HG02642 (cell line): ENCODE results near the gene BTBD9.
A peak's percentile ranks its signal among the peaks of the same experiment; 100 is the strongest.

ENCODE experiments used
- ATAC-seq: cut with Tn5 transposase; IDR thresholded peaks from one replicate; pipeline ENCODE4 v1.9.1; 2021; ENCODE audit warnings: mild to moderate bottlenecking; ENCODE audit not compliant: unreplicated experiment, poor library complexity

Gene BTBD9

DNA sequence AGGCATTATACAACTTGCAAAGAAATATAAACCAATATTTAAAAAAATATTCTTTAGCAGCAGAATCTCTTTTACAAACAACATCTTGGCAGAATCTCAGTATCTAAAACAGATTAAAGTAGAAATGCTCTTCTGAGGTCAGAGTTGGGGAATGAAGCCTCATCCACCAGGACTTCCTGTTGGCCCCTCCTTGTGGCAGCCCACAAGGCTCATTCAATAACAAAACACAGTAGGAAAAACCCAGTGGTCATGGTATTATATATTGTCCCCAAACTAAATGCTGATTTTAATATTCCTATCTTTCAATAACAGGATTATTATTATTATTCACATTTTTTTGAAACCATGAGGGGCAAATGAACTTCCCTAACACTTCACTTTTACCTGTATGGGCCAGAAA lies 368.6 kb downstream of the BTBD9 start:
- ATAC-seq, result no peak

DNA sequence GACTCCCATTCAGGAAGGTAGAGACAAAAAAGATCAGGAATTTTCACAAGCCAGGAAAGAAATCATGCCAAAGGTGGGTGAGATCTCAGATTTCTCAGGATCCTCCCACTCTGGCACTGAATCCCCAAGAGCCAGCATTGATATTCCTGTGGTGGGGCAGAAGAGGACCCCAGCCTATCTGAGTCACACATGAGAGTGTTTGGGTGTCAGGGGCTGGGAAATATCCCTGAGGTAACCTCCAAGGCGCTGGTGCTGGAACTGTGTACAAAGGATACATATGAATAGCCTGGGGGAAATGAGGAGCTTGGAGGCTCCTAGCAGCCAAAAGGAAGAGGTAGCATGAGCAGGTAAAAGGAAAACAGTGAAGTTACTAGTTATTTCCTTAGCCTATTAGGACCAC lies 369.4 kb downstream of the BTBD9 start:
- ATAC-seq, result no peak

DNA sequence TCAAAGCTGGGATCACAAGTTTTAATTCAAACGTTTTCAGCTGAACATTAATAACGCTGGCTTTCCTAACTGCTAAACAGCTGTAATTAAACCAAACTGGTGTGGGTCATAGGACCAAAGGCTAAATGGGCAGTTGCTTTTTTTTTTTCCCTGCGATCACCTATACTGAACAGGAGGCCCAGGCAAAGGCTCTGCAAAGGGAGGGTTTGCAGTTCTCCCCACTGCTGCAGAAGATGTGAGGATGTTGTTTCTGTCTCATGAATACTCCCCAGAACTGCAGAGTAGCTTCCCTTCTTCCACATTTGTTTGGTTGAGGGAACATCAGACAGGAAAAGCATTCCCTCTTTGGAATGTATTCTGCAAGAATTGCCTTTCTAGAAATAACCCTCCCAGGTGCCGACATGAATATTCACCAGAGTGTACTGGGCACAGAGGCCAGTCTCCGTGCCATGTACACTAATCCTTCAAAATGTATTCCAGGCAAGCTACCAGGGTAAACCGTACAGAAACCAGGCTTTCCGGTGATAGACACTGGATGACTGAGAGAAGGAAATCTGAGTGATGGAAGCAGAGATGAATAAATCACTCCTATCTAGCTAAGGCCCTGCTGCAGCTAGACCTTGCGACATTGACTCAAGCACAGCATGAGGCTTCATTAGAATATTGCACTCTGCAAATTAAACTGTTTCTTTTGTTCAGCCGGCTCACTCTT lies 370.1 kb downstream of the BTBD9 start:
- no peak for ATAC-seq

DNA sequence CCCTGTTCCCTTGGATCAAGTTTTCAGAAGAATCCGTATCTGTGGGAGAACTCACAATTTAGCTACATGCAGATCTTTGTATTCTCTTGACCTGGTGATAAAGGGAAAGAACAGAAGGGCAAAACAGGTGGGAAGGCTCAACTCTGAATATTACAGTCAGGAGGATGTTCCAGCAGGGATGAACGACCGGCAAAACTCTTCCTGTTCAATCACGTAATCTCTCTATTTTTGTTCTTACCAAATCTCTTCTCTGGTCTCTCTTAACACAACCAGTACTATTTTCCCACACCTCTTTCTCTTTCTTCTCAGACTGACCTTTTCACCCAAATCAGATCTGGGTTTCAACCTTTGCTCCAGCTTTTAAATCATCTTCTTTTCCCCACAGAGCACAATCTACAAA lies 371.4 kb downstream of the BTBD9 start:
- no peak for ATAC-seq

DNA sequence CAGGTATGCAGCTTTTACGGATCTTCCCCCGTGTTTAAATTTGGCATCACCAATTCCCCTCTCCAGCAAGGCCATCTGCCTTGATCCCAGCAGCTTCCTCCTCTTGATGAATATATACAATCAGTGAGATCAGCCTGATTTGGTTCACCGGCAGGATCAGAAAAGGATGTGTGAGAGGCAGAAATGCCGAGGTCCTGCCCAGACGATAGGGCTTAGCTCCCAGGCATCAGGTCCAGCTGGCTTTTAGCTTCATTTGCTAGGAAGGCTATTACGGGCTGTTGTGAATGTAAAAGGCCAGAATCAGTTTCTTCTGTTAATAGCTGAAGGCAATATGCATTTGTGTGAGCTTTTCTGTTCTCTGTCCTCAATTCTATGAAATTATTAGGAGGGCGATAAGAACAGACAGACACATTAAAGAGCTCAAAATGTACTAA lies 372.8 kb downstream of the BTBD9 start:
- ATAC-seq, result no peak

DNA sequence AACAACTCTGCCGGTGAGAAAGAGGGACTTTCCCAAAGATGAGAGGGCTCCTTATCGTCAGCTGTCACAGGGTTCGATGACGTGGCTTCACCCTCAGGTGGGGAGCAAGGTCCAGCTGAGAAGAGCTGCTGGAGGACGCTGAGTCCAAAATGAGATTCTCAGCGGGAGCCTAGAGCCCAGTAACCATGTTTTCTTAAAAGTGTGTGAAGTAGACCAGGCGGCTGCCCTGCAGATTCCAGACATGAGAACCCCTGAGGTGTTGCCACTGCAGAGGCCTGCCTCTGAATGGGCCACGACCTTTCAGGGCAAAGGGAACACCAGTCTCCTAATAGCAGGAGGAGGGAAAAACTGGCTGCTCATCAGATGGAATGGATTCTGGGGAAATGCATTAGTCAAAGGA lies 375.1 kb downstream of the BTBD9 start:
- no peak for ATAC-seq

DNA sequence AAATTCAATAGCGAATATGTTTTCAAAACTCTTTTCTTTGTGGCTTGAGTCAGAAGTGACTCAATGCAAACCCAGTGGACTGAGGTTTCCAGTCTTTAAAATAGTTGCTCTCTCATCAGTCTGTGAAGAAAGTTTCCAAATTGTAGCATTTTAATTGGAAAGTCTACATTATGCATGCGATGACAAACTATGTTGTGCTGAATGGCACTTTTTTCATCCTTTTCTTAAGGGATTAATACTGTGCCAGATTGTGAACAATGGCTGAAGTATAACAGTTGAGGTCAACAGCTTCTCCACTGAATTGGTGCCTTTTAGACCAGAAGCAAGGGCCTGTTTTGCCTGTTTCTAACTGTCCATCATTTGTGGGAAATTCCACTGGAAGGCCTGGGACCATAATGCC lies 377.1 kb downstream of the BTBD9 start:
- no peak for ATAC-seq

DNA sequence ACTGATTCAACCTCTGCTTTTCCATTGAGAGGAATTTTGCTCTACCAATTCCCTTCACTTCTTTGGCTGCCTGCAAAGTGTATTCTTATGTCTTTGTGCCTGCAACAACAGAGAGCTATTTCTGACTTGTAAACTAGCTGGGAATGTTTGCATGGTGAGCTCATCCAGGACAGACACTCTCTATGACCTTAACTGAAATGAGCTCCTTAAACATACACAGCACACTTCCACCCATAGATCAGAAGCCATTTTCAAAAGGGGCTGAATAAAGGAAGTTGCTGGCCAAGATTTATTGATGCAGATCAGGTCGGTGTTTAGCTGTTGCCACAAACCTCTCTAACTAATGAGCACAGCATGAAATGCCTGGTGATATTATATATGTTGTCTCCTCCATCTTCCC lies 377.7 kb downstream of the BTBD9 start:
- ATAC-seq, result no peak

DNA sequence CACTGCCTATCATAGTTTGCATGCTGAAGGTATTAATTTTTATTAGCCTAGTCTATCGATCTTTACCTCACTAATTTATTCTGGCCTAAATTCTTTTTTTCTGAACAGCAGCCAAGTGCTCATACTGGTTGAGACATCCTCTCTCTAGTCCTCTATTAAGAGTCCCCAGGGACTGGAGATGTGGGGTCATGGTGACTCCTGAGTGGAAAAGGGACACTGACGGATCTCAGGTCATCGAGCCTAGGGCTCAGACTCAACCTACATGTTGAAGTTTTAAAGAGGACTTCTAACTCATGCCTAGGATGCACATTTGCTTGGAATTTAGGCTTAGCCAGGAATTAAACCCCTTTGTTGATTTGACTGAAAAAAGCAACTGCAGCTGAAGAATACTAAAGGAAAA lies 378.1 kb downstream of the BTBD9 start:
- ATAC-seq, result no peak

DNA sequence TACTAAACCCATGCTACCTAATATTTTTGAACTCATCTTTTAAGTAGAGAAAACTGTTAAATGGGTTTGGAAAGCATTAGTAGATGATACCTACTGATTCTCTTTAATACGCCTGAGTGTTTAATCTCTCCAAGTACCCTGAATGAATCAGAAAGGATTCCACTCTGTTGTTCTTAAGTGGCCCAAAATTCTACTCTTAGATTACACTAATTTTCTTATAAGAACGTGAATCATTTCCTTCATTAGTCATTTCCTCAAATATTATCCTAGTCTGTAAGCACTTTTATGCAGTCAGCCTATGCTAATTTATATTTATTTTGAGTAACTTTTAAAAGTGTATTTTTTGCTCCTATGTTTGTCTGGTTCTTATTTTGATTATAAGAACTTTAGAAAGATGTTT lies 380.0 kb downstream of the BTBD9 start:
- no peak for ATAC-seq

DNA sequence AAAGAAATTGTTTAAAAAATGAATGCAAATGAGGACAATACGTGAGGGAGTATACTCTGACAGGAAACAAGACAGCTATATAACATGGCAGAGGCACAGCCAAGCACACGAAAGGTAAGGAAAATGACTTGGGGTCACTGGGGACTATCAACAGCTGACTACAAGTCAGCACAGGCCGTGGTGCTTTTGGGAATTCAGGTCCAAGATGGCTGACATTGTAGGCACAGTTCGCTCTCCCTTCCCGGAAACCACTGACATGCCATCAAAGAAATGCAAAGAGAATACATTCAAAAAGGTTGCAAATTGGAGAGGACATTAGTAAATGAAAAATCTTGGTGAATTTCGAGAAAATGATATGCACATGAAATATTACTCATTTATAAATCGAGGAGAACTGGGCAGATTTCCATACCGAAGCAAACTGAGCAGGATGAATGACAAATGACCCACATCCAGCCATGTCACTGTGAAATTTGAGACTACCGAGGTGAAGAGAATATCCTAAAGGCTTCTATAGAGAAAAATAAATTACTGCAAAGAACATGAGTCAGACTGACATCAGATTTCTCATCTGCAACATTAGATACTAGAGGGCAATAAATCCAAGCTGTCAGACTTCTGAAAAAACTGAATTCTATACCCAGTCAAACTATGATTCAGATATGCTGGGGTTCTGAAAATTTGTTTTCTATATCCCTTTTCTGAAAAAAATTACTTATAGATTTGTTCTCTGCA lies 391.1 kb downstream of the BTBD9 start:
- ATAC-seq, result no peak

DNA sequence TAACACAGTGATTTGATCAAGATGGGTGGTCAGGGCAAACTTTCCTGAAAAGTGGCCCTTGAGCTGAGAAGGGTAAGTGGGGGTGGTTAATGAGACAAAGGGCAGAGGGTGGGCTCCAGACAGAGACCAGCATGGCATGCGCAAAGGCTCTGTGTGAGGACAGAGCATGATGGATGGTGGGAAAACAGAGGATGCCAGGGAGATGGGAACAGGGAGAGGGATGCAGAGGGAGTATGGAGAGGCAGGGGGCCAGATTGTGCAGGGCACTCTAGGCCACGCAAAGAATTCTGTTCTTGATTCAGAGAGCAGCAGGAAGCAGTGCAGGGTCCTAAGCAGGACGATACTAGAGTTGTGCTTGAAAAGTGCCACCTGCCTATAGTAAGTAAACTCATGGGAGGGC lies 394.4 kb downstream of the BTBD9 start:
- ATAC-seq, result no peak

DNA sequence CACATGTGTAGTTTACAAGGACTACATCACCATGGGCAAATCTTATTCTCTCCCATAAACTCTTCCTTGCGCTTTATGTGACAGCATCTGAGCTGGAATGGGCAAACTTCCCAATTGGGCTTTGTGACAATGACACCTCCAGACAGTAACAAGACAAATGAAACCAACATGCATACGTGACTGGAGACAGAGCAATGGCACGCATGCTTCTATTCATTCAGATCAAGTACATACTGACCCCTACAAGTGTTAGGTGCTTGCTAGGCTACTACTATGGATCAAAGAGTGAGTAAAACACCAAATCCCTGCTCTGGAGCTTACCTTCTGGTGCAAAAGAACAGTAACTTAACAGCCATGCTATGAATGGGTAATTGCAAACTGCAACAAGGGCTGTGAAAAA lies 394.9 kb downstream of the BTBD9 start:
- ATAC-seq, result no peak

DNA sequence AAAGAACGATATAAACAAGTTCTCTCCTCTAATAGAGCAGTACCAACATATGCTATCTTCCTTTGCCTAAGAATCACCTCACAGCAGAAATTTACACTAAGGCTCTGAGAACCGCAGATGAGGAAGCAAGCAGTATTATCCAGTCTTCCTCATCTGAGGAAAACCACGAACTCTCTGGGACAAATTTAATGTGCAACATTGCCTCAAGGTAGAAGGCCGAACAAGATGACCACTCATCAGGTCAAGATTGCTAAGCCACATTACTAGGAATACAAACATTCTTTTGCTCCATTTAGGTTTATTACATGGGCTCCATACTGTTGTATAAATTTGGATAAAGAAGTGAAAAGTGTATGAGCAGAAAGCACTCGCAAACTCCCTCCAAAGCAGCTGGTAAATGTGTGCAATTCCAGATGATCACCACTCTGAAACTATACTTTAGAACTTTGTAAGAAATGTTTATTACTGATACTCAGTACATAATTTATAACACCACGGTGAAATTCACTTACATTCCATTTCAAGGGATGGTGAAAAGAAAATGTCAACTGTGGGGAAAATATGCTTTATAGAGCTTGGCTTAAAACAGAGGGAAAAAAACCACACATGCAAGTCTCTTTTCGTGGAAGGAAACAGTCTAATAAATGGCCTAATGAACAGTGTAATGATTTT lies 398.4 kb downstream of the BTBD9 start:
- no peak for ATAC-seq

DNA sequence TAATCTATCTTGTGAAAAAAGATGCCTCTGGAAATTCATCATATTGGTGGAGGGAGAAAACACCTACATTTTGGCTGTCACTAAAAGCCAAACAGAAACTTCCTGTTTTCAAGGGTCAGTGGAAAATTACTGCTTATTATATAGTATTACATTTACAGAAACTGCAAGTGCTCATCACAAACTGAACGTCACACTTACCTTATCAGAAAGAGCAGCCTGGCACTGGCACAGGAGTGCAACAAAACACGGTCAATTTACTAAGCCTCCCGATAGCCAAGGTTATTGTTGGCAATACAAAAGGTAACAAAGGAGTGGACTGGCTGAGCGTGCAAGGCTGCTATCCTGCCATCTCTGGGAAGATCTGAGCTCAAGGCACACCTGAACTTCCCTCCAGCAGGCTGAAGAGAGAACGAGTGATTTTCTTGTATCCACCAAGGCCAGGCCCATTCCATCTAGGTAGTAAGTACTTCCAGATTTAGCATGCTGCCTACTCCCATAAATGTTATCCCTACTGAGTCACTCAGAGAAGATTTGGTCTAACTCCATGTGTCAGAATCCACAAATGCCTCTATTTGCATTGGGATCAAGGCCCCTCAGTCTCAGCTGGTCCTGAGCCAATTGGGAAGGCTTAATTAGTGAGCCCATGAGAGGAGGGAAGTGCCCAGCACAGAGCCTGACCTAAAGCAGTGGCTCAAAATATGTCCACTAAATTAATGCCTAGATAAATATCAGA lies 399.8 kb downstream of the BTBD9 start:
- no peak for ATAC-seq

DNA sequence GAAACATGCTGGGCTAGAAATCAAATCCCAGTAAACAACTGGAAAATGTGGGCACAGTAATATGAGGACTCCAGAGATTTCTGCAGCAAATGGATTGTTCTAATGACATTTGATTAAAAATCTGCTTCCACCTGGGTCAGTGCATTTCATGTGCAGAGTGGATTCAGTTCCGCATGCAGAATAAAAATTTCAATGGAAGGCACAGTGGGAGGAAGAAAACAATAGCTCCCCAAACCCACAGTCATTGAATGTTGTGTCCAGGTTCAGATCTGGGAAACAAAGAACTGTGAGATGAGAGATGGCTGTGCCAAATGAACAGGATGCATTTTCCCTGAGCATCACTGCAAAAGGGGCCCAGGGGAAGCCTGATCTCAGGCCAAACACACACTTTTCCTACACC lies 403.1 kb downstream of the BTBD9 start:
- no peak for ATAC-seq

DNA sequence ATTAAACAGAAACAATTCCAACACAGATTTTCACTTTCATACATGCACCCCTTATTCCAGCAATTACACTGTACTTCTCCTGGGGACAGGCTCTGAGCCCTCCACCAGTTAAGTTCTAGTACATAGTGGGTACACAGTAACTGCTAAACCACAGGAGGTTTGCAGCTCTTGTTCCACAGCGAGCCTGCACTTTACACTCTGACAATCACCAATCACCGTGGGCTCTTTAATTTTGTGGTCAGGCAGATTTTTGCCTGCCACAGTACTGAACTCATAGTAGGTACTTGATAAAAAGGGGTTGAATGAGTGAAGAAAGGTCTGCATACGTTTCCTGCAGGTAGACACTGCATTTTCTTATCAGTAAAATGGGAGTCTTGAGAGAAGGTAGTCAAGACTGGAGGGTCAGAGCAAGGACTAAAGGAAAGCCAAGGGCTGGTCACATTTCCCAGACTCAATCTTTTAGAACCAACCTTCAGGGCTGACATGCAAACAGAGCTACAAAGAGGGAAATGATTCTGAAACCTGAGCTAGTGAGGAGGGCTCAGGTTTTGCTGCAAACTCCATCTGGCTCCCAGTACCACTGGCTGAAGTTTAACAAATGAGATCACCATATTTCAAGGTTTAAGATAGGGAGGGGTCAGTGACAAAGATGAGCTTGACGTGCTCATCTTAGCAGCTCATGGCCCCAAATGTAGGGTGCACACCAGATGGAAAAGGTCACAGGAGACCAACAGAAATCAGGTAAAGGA lies 404.6 kb downstream of the BTBD9 start:
- peak; percentile 78 for ATAC-seq

DNA sequence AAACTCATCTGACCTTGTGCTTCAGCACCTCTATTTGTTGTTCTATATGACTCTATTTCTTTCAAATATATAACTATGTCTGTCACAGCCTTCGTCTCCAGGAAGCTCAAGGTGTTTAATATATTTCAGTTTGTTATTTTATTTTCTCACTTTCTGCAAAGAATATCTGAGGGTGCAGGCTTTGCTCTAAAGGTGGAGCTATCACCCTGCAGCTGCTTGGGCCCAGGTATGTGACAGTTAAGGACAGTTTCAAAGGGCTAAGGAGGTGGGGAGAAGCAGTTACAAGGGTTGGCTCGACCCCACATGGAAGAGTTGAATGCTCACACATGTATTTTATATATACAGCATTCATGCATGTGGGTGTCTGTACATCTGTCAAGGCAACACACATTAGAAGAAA lies 405.6 kb downstream of the BTBD9 start:
- no peak for ATAC-seq

DNA sequence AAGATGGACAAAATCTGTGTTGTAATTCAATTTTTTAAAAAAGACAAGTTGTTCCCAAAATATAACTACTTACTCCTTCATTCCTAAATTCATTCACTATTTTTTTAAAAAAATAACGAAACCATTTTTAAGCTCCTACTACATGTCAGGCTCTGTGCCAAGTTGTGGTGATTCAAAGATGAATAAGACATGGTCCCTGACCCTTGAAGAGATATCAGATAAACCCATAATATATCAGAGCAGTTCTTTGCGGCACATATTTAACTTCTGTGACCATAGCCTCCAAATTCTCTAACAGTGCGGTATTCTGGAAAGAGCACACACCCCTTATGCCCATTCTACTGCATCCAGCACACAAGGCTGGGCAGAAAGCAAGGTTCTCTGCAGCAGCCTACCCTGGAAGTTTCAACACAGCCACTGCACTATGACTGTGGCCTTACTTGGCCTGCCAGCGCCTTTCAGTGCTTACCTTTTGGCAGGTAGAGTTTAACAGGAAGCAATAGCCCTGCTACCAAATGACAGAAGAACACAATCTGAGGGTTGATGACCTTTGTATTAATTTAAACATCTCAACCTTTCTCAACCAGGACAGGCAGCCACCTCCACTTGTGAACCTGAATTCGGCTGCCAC lies 406.5 kb downstream of the BTBD9 start:
- ATAC-seq, result no peak

DNA sequence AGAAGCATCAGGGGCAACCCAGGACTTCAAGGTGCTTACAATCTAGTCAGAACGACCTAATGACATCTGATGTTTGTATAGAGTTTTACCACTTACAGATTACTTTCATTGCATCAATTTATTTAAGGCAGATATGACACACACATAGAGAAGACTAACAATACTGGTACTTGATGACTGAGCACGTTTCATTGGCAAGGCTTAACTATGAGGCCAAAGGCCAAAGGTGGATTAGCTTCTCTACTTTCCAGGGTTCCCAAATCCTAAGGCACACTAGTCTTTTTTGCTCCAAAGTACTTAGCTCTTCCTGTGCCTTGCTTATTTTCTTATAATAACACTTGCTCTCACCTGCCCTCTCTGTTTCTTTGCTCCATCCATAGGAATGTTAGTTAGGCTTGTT lies 414.0 kb downstream of the BTBD9 start:
- no peak for ATAC-seq
